HG02798 (cell line): ENCODE data around the gene LAPTM5.

Source experiments
- ATAC-seq: cut with Tn5 transposase; IDR thresholded peaks from one replicate; pipeline ENCODE4 v1.9.1; 2021; ENCODE audit warnings: mild to moderate bottlenecking; ENCODE audit not compliant: unreplicated experiment, poor library complexity

LAPTM5 gene

GRCh38 chr1:30721341-30721793, 36.2 kb downstream of the LAPTM5 start:
- no peak for ATAC-seq

GRCh38 chr1:30720271-30721223, 37.0 kb downstream of the LAPTM5 start:
- ATAC-seq, result no peak

DNA sequence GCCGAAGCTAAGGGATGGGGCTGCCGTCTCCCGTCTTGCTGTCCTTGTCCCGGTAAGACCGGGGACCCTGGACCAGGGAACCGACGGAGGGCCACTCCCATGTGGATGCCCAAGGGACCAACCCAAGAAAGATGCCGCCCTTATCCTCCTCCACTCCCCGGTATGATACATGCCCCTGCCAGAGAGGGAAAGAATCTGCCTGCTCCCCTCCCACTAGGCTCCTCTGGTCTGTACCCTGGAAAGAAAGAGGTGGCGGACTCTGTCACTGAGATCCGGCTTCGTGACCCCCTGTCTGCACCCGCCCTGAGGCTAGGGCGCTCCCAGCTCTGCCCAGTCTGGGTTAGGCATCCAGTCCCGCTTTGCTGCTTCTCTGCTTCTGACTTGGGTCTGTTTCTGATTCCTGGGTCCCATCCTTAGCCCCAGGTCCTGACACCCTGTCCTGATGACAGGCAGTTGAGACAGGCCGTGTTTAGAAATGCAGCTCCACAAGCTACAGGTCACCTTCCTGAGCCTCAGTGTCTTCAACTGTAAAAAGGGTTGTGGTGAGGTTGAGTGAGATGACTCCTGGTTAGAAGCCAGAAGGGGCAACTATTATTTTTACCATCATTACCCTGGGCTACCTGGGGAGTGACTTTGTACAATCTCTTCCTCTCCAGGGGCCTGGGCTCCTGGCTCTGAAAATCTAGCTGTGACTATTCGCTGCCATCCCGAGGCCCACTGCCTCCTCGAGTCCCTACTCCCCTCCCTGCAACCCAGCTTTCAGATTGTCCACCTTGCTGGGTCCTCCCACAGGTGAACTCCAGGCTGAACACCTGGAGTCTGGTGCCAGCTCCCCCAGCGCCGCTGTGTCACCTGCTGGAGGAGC, 37.9 kb downstream of the LAPTM5 start:
- no peak for ATAC-seq

DNA sequence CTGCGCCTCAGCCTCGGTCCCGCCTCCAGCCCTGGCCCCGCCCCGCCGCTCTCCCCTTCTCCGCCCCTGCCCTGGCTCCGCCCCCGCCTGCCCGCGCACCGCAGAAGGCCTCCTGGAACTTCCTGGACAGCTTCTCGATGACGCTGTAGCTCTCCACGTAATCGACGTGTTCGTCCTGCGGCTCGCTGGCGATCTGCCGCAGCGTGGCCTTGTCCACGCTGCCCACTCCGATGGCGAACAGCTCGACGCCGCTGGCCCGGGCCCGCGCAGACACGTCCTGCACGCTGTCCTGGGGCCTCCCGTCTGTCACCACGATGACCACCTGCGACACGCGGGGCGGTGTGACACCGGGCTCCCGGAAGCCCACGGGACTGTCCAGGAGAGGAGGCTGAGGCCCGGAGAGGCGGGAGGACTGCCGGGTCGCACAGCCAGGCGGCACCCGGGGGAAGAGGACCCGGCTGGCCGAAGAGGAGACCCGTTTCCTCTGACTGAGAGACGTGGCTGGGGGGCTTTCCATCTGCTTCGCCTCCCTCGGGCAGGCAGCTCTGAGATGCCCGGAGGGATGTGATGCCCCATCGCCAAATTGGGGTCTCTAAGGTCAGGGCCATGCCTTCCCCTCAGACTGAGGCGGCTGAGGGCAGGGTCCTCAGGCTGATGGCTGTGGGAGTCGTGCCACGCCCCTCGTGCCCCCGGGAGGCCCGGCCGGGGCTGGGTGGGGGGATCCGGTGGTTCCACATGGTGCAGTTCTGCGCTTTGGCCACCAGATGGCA, 38.8 kb downstream of the LAPTM5 start:
- peak; percentile 58 for ATAC-seq

- peak; percentile 83 for ATAC-seq
Measured at GRCh38 chr1:30718091-30718635, 39.4 kb downstream of the LAPTM5 start.

DNA sequence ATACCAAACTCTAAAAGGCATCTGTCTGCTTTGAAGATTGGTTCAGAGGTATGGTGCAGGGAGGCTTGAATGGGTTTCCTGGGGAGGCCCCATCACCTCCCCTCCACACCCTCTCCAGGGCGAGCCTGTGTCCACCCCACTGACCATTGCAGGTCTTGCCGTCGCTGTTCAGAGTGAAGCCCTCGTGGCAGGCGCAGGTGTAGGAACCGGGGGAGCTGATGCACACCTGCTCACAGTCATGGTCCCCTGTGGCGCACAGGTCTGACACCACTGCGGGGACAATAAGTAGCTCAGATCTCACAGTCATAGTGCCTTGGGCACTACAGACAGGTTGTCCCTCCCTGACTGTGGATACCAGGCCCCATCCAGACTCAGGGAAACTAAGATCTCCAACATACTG, 40.9 kb downstream of the LAPTM5 start:
- ATAC-seq, result no peak

DNA sequence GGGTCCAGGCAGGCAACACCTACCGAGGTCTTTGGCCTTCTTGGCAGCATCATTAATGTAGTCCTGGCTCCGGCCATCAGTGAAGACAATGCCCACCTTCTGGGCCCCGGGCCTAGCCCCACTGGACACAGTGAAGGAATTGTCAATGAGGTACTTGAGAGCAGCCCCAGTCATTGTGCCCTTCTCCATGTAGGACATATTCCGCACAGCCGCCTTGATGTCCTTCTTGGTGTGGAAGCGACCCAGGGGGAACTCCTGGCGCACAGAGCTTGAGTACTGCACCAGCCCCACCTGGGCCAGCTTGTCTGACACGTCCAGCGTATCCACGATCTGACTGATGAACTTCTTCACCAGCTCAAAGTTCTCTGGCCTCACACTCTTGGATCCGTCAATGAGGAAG, 41.7 kb downstream of the LAPTM5 start:
- no peak for ATAC-seq

DNA sequence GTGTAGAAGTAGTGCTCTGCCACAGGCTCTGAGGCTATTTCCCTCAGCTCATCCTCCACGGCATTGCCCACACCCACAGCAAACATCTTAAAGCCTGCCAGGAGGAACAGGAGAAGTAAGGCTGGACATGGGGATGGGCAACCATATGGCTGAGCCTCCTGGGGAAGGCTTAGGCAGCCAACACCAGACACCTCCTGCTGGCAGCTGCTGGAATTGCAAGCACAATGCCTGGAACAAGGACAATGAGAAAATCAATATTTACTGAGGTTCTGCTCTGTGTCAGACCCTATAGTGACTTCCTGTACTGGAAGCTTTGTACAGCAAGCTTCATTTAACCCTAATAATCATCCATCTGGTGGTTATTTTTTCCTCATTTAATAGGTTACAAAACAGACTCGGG, 42.4 kb downstream of the LAPTM5 start:
- no peak for ATAC-seq

- ATAC-seq, result no peak
Measured at GRCh38 chr1:30714536-30715090, 43.0 kb downstream of the LAPTM5 start.

DNA sequence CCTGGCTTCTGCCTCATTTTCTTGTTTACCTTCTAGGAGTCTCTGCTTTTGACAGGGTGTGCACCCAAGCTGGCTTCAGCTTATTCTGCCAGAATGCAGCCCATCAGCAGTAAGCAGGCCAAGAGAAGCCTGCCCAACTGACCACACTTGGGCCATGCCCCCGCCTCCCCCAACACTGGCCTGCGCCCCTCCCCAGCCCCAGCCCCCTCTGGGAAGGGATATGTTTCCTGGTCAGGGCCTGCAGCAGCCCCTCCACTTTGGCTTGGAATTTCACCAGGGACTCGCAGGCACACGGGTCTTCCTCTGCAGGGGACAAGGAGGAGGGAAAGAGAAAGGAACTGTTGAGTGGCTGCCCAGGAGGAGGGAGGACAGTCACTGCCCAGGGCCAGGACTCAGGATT, 43.5 kb downstream of the LAPTM5 start:
- ATAC-seq, result no peak

DNA sequence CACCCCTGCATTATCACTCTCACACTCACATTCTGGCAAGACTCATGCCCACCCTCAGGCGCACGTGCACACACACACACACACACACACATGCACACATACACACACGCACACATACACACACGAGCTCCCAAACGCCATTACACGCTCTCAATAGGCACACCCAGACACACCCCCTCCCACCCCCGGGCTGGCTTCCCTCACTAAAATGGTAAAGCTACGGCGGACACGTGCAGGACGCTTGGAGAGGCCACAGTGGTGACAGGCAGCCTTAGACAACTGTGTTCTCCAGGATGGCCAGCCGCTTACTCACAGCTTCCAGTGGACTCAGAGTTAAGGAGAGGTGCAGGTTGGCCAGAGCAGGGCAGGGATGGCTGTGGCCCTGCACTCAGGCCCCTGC, 44.3 kb downstream of the LAPTM5 start:
- ATAC-seq, result no peak

- ATAC-seq, result no peak
Measured at GRCh38 chr1:30712583-30712982, 45.0 kb downstream of the LAPTM5 start.

- ATAC-seq, result no peak
Measured at GRCh38 chr1:30710407-30710806, 47.2 kb downstream of the LAPTM5 start.

GRCh38 chr1:30708361-30708728, 49.2 kb downstream of the LAPTM5 start:
- no peak for ATAC-seq

GRCh38 chr1:30707412-30708360, 49.9 kb downstream of the LAPTM5 start:
- peak; percentile 51 for ATAC-seq

GRCh38 chr1:30706528-30706927, 51.0 kb downstream of the LAPTM5 start:
- no peak for ATAC-seq

GRCh38 chr1:30705698-30706097, 51.9 kb downstream of the LAPTM5 start:
- ATAC-seq, result no peak

- ATAC-seq, result no peak
Measured at GRCh38 chr1:30704765-30705509, 52.6 kb downstream of the LAPTM5 start.
